Measurements from ENCODE around the gene GIT1. TPM values are rescaled to one million over a fixed set of nuclear protein-coding genes. Genes with fewer than 3 reads are reported as not detected.

Gene GIT1
- total and polyA plus RNA-seq, 2 donors (not counting 3 experiments of a cell fraction or from before 2014, with no cell fraction given): 75.5 to 92.5 TPM

GRCh38 chr17:29618272-29619065 lies 29.0 kb upstream of the GIT1 start:
- dilution Hi-C loops (cut with MboI; ENCODE audit: extremely low pct_ligation_motif_present, low sequenced_read_pairs) (no loop called here), intact Hi-C loops (cut with micrococcal nuclease) (loop anchor here (1.0 to 5.0 kb wide), 4 partner anchors 22 to 161 kb away; partner anchors contain the start of genes ABHD15 and TP53I13)
- peak overlapping the region; percentile 43 for H3K4me2 ChIP-seq (ENCODE audit: insufficient read depth, low read length)
- H3K9me3 ChIP-seq (replicated peaks; ENCODE audit: control insufficient read depth, insufficient read depth, low read length): no peaks in the 10 kb centered on the region
- no peak overlapping the region for H3K9ac ChIP-seq (replicated peaks; ENCODE audit: extremely low read depth, insufficient read depth, low read length)
- no peaks in the 10 kb centered on the region for H3K27me3 ChIP-seq (ENCODE audit: control insufficient read depth in 2 of 2, insufficient read depth in 2 of 2, low read length in 2 of 2)
- no peaks in the 10 kb centered on the region for H3K79me2 ChIP-seq (ENCODE audit: control insufficient read depth, insufficient read depth, low read length)
- no peak for FAIRE-seq
- H3K4me3 ChIP-seq (replicated peaks in 1 of 3; ENCODE audit: insufficient read depth in 1 of 3, low read depth in 1 of 3, low read length in 3 of 3): no peak overlapping the region
- no TSS peak for BruUV-seq (replicated peaks)
- POLR2A ChIA-PET: interaction anchor here (0.6 to 1.0 kb wide), 2 partner anchors 38 to 161 kb away, joined by 3 read pairs; no protein-coding TSS in a partner anchor
- H3K9me1 ChIP-seq (replicated peaks; ENCODE audit: control insufficient read depth, extremely low read depth, insufficient read depth, low read length): no peaks in the 10 kb centered on the region
- no peak for TF ChIP-seq MAX (IDR thresholded peaks at IDR 0.05; ENCODE audit: insufficient read depth, insufficient read length)
- no peak for TF ChIP-seq MYC (IDR thresholded peaks at IDR 0.05; ENCODE audit: low read depth, low read length)
- no peak for TF ChIP-seq FOS (IDR thresholded peaks at IDR 0.05; ENCODE audit: borderline replicate concordance, insufficient read depth, low read length)
- no peak for TF ChIP-seq JUN (IDR thresholded peaks at IDR 0.05; ENCODE audit: borderline replicate concordance, insufficient read depth, insufficient read length, low read depth)
- TF ChIP-seq EZH2 (IDR thresholded peaks at IDR 0.05; ENCODE audit: borderline replicate concordance, low read depth, low read length, severe bottlenecking): no peak
- TF ChIP-seq POLR2A (IDR thresholded peaks at IDR 0.05; ENCODE audit: low read depth, low read length): no peak
- no peak for TF ChIP-seq POLR2AphosphoS5 (IDR thresholded peaks at IDR 0.05; ENCODE audit: insufficient read depth, low read depth, low read length)
- no peak for TF ChIP-seq CTCF (IDR thresholded peaks at IDR 0.05; ENCODE audit: extremely low read depth in 1 of 2, insufficient read depth in 1 of 2, low read depth in 1 of 2, low read length in 2 of 2)
- no peak for TF ChIP-seq GATA2 (IDR thresholded peaks at IDR 0.05; ENCODE audit: insufficient read depth, insufficient read length, low read depth, low read length)
- no peak for DNase-seq (ENCODE audit: low read depth, low spot score)
- H4K20me1 ChIP-seq (replicated peaks; ENCODE audit: control insufficient read depth, extremely low read depth, insufficient read depth, low read length): no peaks in the 10 kb centered on the region
- H2AFZ ChIP-seq (ENCODE audit: low read depth, low read length): peak overlapping the region; percentile 69
- H3K4me1 ChIP-seq (ENCODE audit: control insufficient read depth, extremely low read depth, insufficient read depth, low read length): peaks cover 33% of the 10 kb centered on the region
- no peaks in the 10 kb centered on the region for H3K36me3 ChIP-seq (ENCODE audit: control insufficient read depth in 2 of 2, extremely low read depth in 1 of 2, insufficient read depth in 2 of 2, low read length in 2 of 2)
- H3K27ac ChIP-seq (ENCODE audit: insufficient read depth, low read depth, low read length): no peak overlapping the region
- CTCF ChIA-PET: interaction anchor here (0.6 to 6.9 kb wide), 36 partner anchors 9 to 487 kb away, joined by 3 to 120 read pairs (median 8); partner anchors contain the start of genes ABHD15, ANKRD13B, SSH2 and TP53I13
